HepG2 (cell line): ENCODE measurements around the gene NHERF2. TPM values are rescaled to one million over a fixed set of nuclear protein-coding genes. Genes with fewer than 3 reads are reported as not detected.
A peak's percentile ranks its signal among the peaks of the same experiment; 100 is the strongest.

Experiments used
- ATAC-seq: fragments of 200-7000 bp; cut with Tn5 transposase; 3 replicates; pipeline ENCODE4 v1.9.1; 2020; ENCODE audit warnings: mild to moderate bottlenecking, moderate library complexity
- BruUV-seq: library from RNA; stranded (reverse); fragments of 400-500 nt; replicated peaks from 2 replicates; lab custom pipeline; 2021; lab: Mats Ljungman, UMichigan
- CTCF ChIA-PET: fragments of 300-600 bp; formaldehyde crosslinking; extraction: SDS; loops from one replicate; lab custom pipeline; 2021; ENCODE audit warnings: low total read pairs, inconsistent platforms, low intra/inter-chr PET ratio; lab: Yijun Ruan, JAX
- POLR2A ChIA-PET: fragments of 350-600 bp; sonication (Branson Sonifier 250); formaldehyde crosslinking; loops from one replicate; lab custom pipeline; 2020; ENCODE audit warnings: antibody characterized with exemption, inconsistent platforms; lab: Yijun Ruan, JAX
- DNase-seq: peaks from one replicate; pipeline ENCODE4 v3.0.0-alpha.2; 2015; ENCODE audit warnings: low spot score
- FAIRE-seq: peaks from 3 replicates; lab custom pipeline; 2011; peaks lifted over from hg19 to GRCh38; lab: Jason Lieb, UNC
- H2AFZ ChIP-seq: one replicate; pipeline ENCODE4 v1.6.1; 2011; ENCODE audit warnings: low read length, inconsistent platforms
- H3K27ac ChIP-seq: fragments of 300-600 bp; 3 replicates; pipeline ENCODE4 v1.8.0; 2011; ENCODE audit warnings: mixed run types, mild to moderate bottlenecking, mixed read lengths, low read length, inconsistent platforms; ENCODE audit not compliant: insufficient read depth; ENCODE audit errors: extremely low read length
- H3K27me3 ChIP-seq, 2 experiments: fragments of 200-600 bp in 1 of 2; 2 replicates in 1 of 2; 3 replicates in 1 of 2; pipeline versions ENCODE4 v1.6.0 to v1.8.0; 2011; ENCODE audit warnings: low read length in 2 of 2, mild to moderate bottlenecking in 2 of 2, moderate library complexity in 2 of 2, inconsistent platforms in 1 of 2; ENCODE audit not compliant: insufficient read depth in 2 of 2, control insufficient read depth in 1 of 2
- H3K36me3 ChIP-seq, 2 experiments: fragments of 200-600 bp in 1 of 2; replicated peaks in 1 of 2; 2 replicates in 1 of 2; 3 replicates in 1 of 2; pipeline versions ENCODE4 v1.5.1 to v1.8.0; 2011; ENCODE audit warnings: low read length in 2 of 2, inconsistent platforms in 1 of 2; ENCODE audit not compliant: insufficient read depth in 2 of 2, control insufficient read depth in 1 of 2
- H3K4me1 ChIP-seq: 2 replicates; pipeline ENCODE4 v1.5.1; 2012; ENCODE audit warnings: low read length, inconsistent platforms; ENCODE audit not compliant: insufficient read depth
- H3K4me2 ChIP-seq: 2 replicates; pipeline ENCODE4 v1.6.0; 2011; ENCODE audit warnings: low read depth, low read length, inconsistent platforms
- H3K4me3 ChIP-seq, 3 experiments: fragments of 200-600 bp in 1 of 3; sonication (generic), shearing (Covaris generic) in 1 of 3; replicated peaks in 1 of 3; 2 replicates each; pipeline ENCODE4 v1.5.1; 2011 to 2016; ENCODE audit warnings: low read length in 3 of 3, inconsistent platforms in 2 of 3, low read depth in 2 of 3, mild to moderate bottlenecking in 2 of 3, control low read depth in 1 of 3, mixed read lengths in 1 of 3; ENCODE audit not compliant: insufficient read depth in 1 of 3
- H3K79me2 ChIP-seq: one replicate; pipeline ENCODE4 v1.6.1; 2011; ENCODE audit warnings: low read length, inconsistent platforms; ENCODE audit not compliant: insufficient read depth
- H3K9ac ChIP-seq: 2 replicates; pipeline ENCODE4 v1.6.0; 2011; ENCODE audit warnings: mild to moderate bottlenecking, low read depth, low read length, inconsistent platforms; ENCODE audit not compliant: insufficient read depth
- H3K9me3 ChIP-seq: 2 replicates; pipeline ENCODE4 v1.5.1; 2012; ENCODE audit warnings: mild to moderate bottlenecking, low read length
- H4K20me1 ChIP-seq: 2 replicates; pipeline ENCODE4 v1.6.0; 2011; ENCODE audit warnings: inconsistent platforms, mild to moderate bottlenecking, low read length, moderate library complexity; ENCODE audit not compliant: insufficient read depth
- AGO2 ChIP-seq: fragments of 200-400 bp; formaldehyde crosslinking; optimal IDR thresholded peaks from 2 replicates; pipeline ENCODE3; 2017; ENCODE audit warnings: mild to moderate bottlenecking, low read depth, low read length, moderate library complexity
- ELK4 ChIP-seq: sonication (generic); formaldehyde crosslinking; IDR thresholded peaks from 2 replicates; pipeline ENCODE4 v1.9.0; 2021; ENCODE audit warnings: missing genetic modification reagents, borderline replicate concordance
- GTF2F1 ChIP-seq: fragments of 150-350 bp; IDR thresholded peaks from 2 replicates; pipeline ENCODE4 v1.6.1; 2014; ENCODE audit warnings: low read length
- HES4 ChIP-seq: sonication (generic); formaldehyde crosslinking; IDR thresholded peaks from 2 replicates; pipeline ENCODE4 v1.9.0; 2021; ENCODE audit warnings: mild to moderate bottlenecking, missing genetic modification reagents, borderline replicate concordance
- HNRNPH1 ChIP-seq: fragments of 200-400 bp; formaldehyde crosslinking; optimal IDR thresholded peaks from 2 replicates; pipeline ENCODE3; 2017; ENCODE audit warnings: mild to moderate bottlenecking, low read depth, low read length
- HNRNPLL ChIP-seq: fragments of 200-400 bp; formaldehyde crosslinking; IDR thresholded peaks from 2 replicates; pipeline ENCODE4 v1.6.1; 2017; ENCODE audit warnings: mild to moderate bottlenecking, low read depth, low read length; ENCODE audit not compliant: poor library complexity, severe bottlenecking
- KLF11 ChIP-seq: IDR thresholded peaks from 2 replicates; pipeline ENCODE4 v1.6.1; 2016; ENCODE audit warnings: missing compliant biosample characterization
- MLLT10 ChIP-seq: sonication (generic); formaldehyde crosslinking; IDR thresholded peaks from 2 replicates; pipeline ENCODE4 v1.4.0; 2020; ENCODE audit warnings: missing genetic modification reagents
- SAP130 ChIP-seq: IDR thresholded peaks from 2 replicates; pipeline ENCODE4 v1.6.1; 2016; ENCODE audit warnings: low read depth
- SMARCC2 ChIP-seq: fragments of 450-650 bp; IDR thresholded peaks from 2 replicates; pipeline ENCODE4 v1.6.1; 2017; ENCODE audit warnings: antibody characterized with exemption, mild to moderate bottlenecking
- SNAPC4 ChIP-seq: sonication (generic); formaldehyde crosslinking; IDR thresholded peaks from 2 replicates; pipeline ENCODE4 v1.4.0; 2020; ENCODE audit warnings: mild to moderate bottlenecking, missing genetic modification reagents
- SP2 ChIP-seq: sonication (generic); formaldehyde crosslinking; IDR thresholded peaks from 2 replicates; pipeline ENCODE4 v1.5.1; 2020; ENCODE audit warnings: mild to moderate bottlenecking, missing genetic modification reagents
- SP5 ChIP-seq: IDR thresholded peaks from 2 replicates; pipeline ENCODE4 v1.6.1; 2016; ENCODE audit warnings: low read depth, borderline replicate concordance
- TBX3 ChIP-seq: fragments of 450-650 bp; IDR thresholded peaks from 2 replicates; pipeline ENCODE4 v1.6.1; 2017; ENCODE audit warnings: antibody characterized with exemption, mild to moderate bottlenecking, inconsistent platforms, borderline replicate concordance
- TCF7L2 ChIP-seq: IDR thresholded peaks from 2 replicates; pipeline ENCODE4 v1.6.1; 2011; ENCODE audit warnings: mild to moderate bottlenecking, low read depth, low read length, moderate library complexity
- ZNF224 ChIP-seq: sonication (generic); formaldehyde crosslinking; IDR thresholded peaks from 2 replicates; pipeline ENCODE4 v1.5.0; 2020; ENCODE audit warnings: mild to moderate bottlenecking, missing genetic modification reagents
- ZNF30 ChIP-seq: sonication (generic); formaldehyde crosslinking; IDR thresholded peaks from 2 replicates; pipeline ENCODE4 v1.5.0; 2020; ENCODE audit warnings: mild to moderate bottlenecking, missing genetic modification reagents
- ZNF326 ChIP-seq: sonication (generic); formaldehyde crosslinking; IDR thresholded peaks from 2 replicates; pipeline ENCODE4 v1.4.0; 2020; ENCODE audit warnings: missing genetic modification reagents, borderline replicate concordance
- ZNF720 ChIP-seq: sonication (generic); formaldehyde crosslinking; IDR thresholded peaks from 2 replicates; pipeline ENCODE4 v1.4.0; 2020; ENCODE audit warnings: missing genetic modification reagents
- ZNF790 ChIP-seq: sonication (generic); formaldehyde crosslinking; IDR thresholded peaks from 2 replicates; pipeline ENCODE4 v1.8.0; 2022; ENCODE audit warnings: missing genetic modification reagents, mild to moderate bottlenecking, borderline replicate concordance
- WGBS: methylation state at CpG from one replicate; pipeline ENCODE4 v1.1.6; 2017; ENCODE audit warnings: low lambda C conversion rate; 5-methylcytosine and 5-hydroxymethylcytosine counted together
- in situ Hi-C: cut with HindIII; loops from 2 replicates; pipeline ENCODE4 v1.10.0; 2017; ENCODE audit warnings: low pct_unique_long_range_greater_than_20kb; ENCODE audit not compliant: extremely low pct_ligation_motif_present
- intact Hi-C: fragments of 100-400 bp; cut with micrococcal nuclease; formaldehyde crosslinking; loops from one replicate; pipeline ENCODE4 v1.10.0; 2022; ENCODE audit not compliant: unreplicated experiment
- polyA plus RNA-seq, 8 experiments: library from polyadenylated mRNA; depleted of rRNA in 3 of 8; stranded (reverse) in 7 of 8; unstranded in 1 of 8; fragments of >200 nt; fragmentation: Illumina TruSeq in 4 of 8; extraction: Trizol in 4 of 8; gene quantifications; 2 replicates each; pipeline versions ENCODE4 v1.2.1 to v1.2.3, GENCODE V29; 2011 to 2016; ENCODE audit warnings: low read depth in 4 of 8, missing spikeins in 1 of 8, mixed read lengths in 1 of 8; ENCODE audit not compliant: insufficient read depth in 1 of 8
- total RNA-seq, 5 experiments: library from RNA; depleted of rRNA; stranded (reverse); fragments of >200 nt; fragmentation: Illumina TruSeq; extraction: Trizol; gene quantifications; 2 replicates each; pipeline ENCODE4 v1.2.3, GENCODE V29; 2016; ENCODE audit warnings: low read depth in 1 of 5

Gene NHERF2
- total and polyA plus RNA-seq, 2 of the 13 experiments (the other 11 are each of a cell fraction or from before 2014, with no cell fraction given): 23.7 to 39.3 TPM

GRCh38 chr16:2034696-2035430 is 8.2 kb downstream of the NHERF2 start:
- Histone ChIP-seq H4K20me1 (no peaks in the 10 kb centered on the region), H3K36me3 (peaks cover 3 to 6% of the 10 kb centered on the region in 2 experiments; a peak in 4 of 5 replicates), H3K4me1 (peaks cover 92% of the 10 kb centered on the region), H3K27me3 (no peaks in the 10 kb centered on the region), H3K4me3 (peak overlapping the region; percentile 36 to 70 (median 46); a peak in 5 of 6 replicates), H3K9me3 (no peaks in the 10 kb centered on the region), H3K79me2 (no peaks in the 10 kb centered on the region), H3K27ac (peak overlapping the region; percentile 90), H2AFZ (no peak overlapping the region), H3K4me2 (peak overlapping the region; percentile 87), H3K9ac (peak overlapping the region; percentile 75)
- FAIRE-seq (peak; percentile 42), ATAC-seq (peak; percentile 8), DNase-seq (no peak)
- CTCF ChIA-PET: no interaction called here
- 5% methylated on average over 8 of the region's 17 CpGs for WGBS
- POLR2A ChIA-PET: interaction anchor here (0.7 to 4.6 kb wide), 20 partner anchors 7 to 228 kb away, joined by 3 to 67 read pairs (median 5); partner anchors contain the start of genes ECI1, NHERF2, NTHL1 and PKD1
- BruUV-seq: TSS peak; percentile 84
- intact Hi-C loops (no loop called here), in situ Hi-C loops (no loop called here)
- TF ChIP-seq ZNF790 (CRISPR knock-in tag) (no peak), AGO2 (peak; percentile 73), HNRNPLL (no peak), SNAPC4 (no peak), TBX3 (no peak), ZNF326 (CRISPR knock-in tag) (no peak), HES4 (no peak; the same call in 1 of the 2 replicates), MLLT10 (no peak), ZNF720 (CRISPR knock-in tag) (no peak), KLF11 (CRISPR knock-in tag) (no peak), ZNF30 (CRISPR knock-in tag) (no peak), GTF2F1 (no peak), SP5 (CRISPR knock-in tag) (0 out of 2 replicates have a peak, but pooled peaks have one; percentile 20), ELK4 (no peak), TCF7L2 (no peak), SMARCC2 (no peak), SAP130 (no peak), ZNF224 (no peak), SP2 (CRISPR knock-in tag) (no peak), HNRNPH1 (no peak)
